Measurements from ENCODE around the gene PHLDB2. TPM values are rescaled to one million over a fixed set of nuclear protein-coding genes. Genes with fewer than 3 reads are reported as not detected.

PHLDB2 gene
- total and polyA plus RNA-seq, 2 of the 8 experiments (the other 6 are each of a cell fraction or from before 2014, with no cell fraction given), result 5.8 to 22.6 TPM

GRCh38 chr3:111863942-111864694, 5.1 kb downstream of the PHLDB2 start (continued):
- TF ChIP-seq CTCF (IDR thresholded peaks at IDR 0.05; ENCODE audit: control extremely low read depth in 1 of 3, insufficient read depth in 1 of 3, low read depth in 1 of 3, low read length in 3 of 3), result no peak
- TF ChIP-seq CHD1 (IDR thresholded peaks at IDR 0.05; ENCODE audit: low read depth, low read length), result no peak
- TF ChIP-seq SP2 (IDR thresholded peaks at IDR 0.05; ENCODE audit: low read length), result no peak
- TF ChIP-seq SIN3A (conservative IDR thresholded peaks at IDR 0.05 in 1 of 2, IDR thresholded peaks at IDR 0.05 in 1 of 2; ENCODE audit: low read depth in 1 of 2, low read length in 2 of 2), result no peak
- TF ChIP-seq CBX5 (IDR thresholded peaks at IDR 0.05; ENCODE audit: low read depth, low read length), result no peak

Data from H1 (cell line).